ENCODE measurements around the gene POLR2J3.
"Not testable (repeated sequence)": the region's sequence is repeated elsewhere in the genome, so short reads cannot be mapped to it uniquely, and the experiment has no call there.

The POLR2J3 gene

GRCh38 chr7:102572261-102573239 is at the start of gene POLR2J3:
TSS of gene POLR2J3 (minus strand) at chr7:102572583. CDS start at chr7:102572521, 62 bp downstream.
- DNase-seq (ENCODE audit: low read depth in 2 of 2), result peak; percentile 94 to 100

GRCh38 chr7:102618122-102618521 is 45.7 kb upstream of the POLR2J3 start:
- DNase-seq (ENCODE audit: low read depth in 2 of 2), result not testable (repeated sequence)

GRCh38 chr7:102616507-102617125 is 44.2 kb upstream of the POLR2J3 start, which contains the start of gene RASA4:
TSS of gene RASA4 (minus strand) at chr7:102616756. CDS start at chr7:102616689, 67 bp downstream.
- not testable (repeated sequence) for DNase-seq (ENCODE audit: low read depth in 2 of 2)

GRCh38 chr7:102615930-102616329 is 43.5 kb upstream of the POLR2J3 start:
- not testable (repeated sequence) for DNase-seq (ENCODE audit: low read depth in 2 of 2)

- not testable (repeated sequence) for DNase-seq (ENCODE audit: low read depth in 2 of 2)
These were observed 42.5 kb upstream of the POLR2J3 start for GRCh38 chr7:102614873-102615272.

- not testable (repeated sequence) for DNase-seq (ENCODE audit: low read depth in 2 of 2)
These were observed 41.9 kb upstream of the POLR2J3 start for GRCh38 chr7:102614346-102614697.

- not testable (repeated sequence) for DNase-seq (ENCODE audit: low read depth in 2 of 2)
These were observed 41.4 kb upstream of the POLR2J3 start for GRCh38 chr7:102613575-102614345.

- DNase-seq (ENCODE audit: low read depth in 2 of 2), result not testable (repeated sequence)
These were observed 39.4 kb upstream of the POLR2J3 start for GRCh38 chr7:102611675-102612325.

- DNase-seq (ENCODE audit: low read depth in 2 of 2), result not testable (repeated sequence)
These were observed 38.8 kb upstream of the POLR2J3 start for GRCh38 chr7:102611013-102611674.

GRCh38 chr7:102610441-102610840 is 38.1 kb upstream of the POLR2J3 start:
- DNase-seq (ENCODE audit: low read depth in 2 of 2), result not testable (repeated sequence)

- DNase-seq (ENCODE audit: low read depth in 2 of 2), result not testable (repeated sequence)
These were observed 37.4 kb upstream of the POLR2J3 start for GRCh38 chr7:102609734-102610133.

- DNase-seq (ENCODE audit: low read depth in 2 of 2), result not testable (repeated sequence)
These were observed 34.5 kb upstream of the POLR2J3 start for GRCh38 chr7:102606848-102607247.

- not testable (repeated sequence) for DNase-seq (ENCODE audit: low read depth in 2 of 2)
These were observed 32.2 kb upstream of the POLR2J3 start for GRCh38 chr7:102604431-102605145.

GRCh38 chr7:102602317-102602716 is 29.9 kb upstream of the POLR2J3 start:
- not testable (repeated sequence) for DNase-seq (ENCODE audit: low read depth in 2 of 2)

GRCh38 chr7:102599699-102600098 is 27.3 kb upstream of the POLR2J3 start:
- DNase-seq (ENCODE audit: low read depth in 2 of 2), result not testable (repeated sequence)

GRCh38 chr7:102596036-102596435 is 23.7 kb upstream of the POLR2J3 start:
- DNase-seq (ENCODE audit: low read depth in 2 of 2), result not testable (repeated sequence)

GRCh38 chr7:102593637-102594334 is 21.4 kb upstream of the POLR2J3 start:
- not testable (repeated sequence) for DNase-seq (ENCODE audit: low read depth in 2 of 2)

GRCh38 chr7:102592477-102593019 is 20.2 kb upstream of the POLR2J3 start:
- DNase-seq (ENCODE audit: low read depth in 2 of 2), result not testable (repeated sequence)

- DNase-seq (ENCODE audit: low read depth in 2 of 2), result not testable (repeated sequence)
These were observed 17.5 kb upstream of the POLR2J3 start for GRCh38 chr7:102589857-102590256.
